Tibial nerve (tissue), 4 donors: ENCODE data around the gene PSRC1. TPM values are rescaled to one million over a fixed set of nuclear protein-coding genes. Genes with fewer than 3 reads are reported as not detected.
A peak's percentile ranks its signal among the peaks of the same experiment; 100 is the strongest.

Experiments
- DNase-seq, 2 donors: peaks; one replicate each; pipeline ENCODE4 v3.0.0-alpha.2; 2019; ENCODE audit warnings: low spot score in 2 of 2
- H3K27ac ChIP-seq, 4 donors: fragments of 200-600 bp; sonication (generic) in 3 of 4; one replicate each; pipeline ENCODE4 v1.5.1; 2017 to 2019; ENCODE audit warnings: mild to moderate bottlenecking in 1 of 4
- H3K27me3 ChIP-seq, 2 donors: fragments of 200-600 bp; sonication (generic) in 1 of 2; one replicate each; pipeline versions ENCODE4 v1.5.1 to v1.6.0; 2017 to 2019
- H3K36me3 ChIP-seq, 3 donors: fragments of 200-600 bp; sonication (generic); one replicate each; pipeline ENCODE4 v1.5.1; 2018 to 2019
- H3K4me1 ChIP-seq, 4 donors: fragments of 200-600 bp; sonication (generic) in 3 of 4; one replicate each; pipeline ENCODE4 v1.5.1; 2017 to 2019
- H3K4me3 ChIP-seq, 4 donors: fragments of 200-600 bp; sonication (generic) in 3 of 4; one replicate each; pipeline ENCODE4 v1.5.1; 2017 to 2019; ENCODE audit warnings: mild to moderate bottlenecking in 1 of 4, moderate library complexity in 1 of 4
- H3K9me3 ChIP-seq, 4 donors: fragments of 200-600 bp; sonication (generic) in 3 of 4; one replicate each; pipeline ENCODE4 v1.5.1; 2017 to 2019
- CTCF ChIP-seq, 5 experiments: fragments of 200-600 bp in 3 of 5; fragments of 450-650 bp in 2 of 5; sonication (generic) in 3 of 5; IDR thresholded peaks; one replicate each; pipeline ENCODE4 v1.5.1; 2016 to 2019; ENCODE audit warnings: antibody characterized with exemption in 5 of 5, mild to moderate bottlenecking in 3 of 5, moderate library complexity in 2 of 5
- EP300 ChIP-seq, 2 donors: sonication (generic); formaldehyde crosslinking; IDR thresholded peaks; one replicate each; pipeline ENCODE4 v1.6.1; 2017; ENCODE audit warnings: antibody characterized with exemption in 2 of 2, mild to moderate bottlenecking in 1 of 2
- POLR2A ChIP-seq, 2 donors: fragments of 450-650 bp; IDR thresholded peaks; one replicate each; pipeline ENCODE4 v1.6.1; 2017; ENCODE audit warnings: antibody characterized with exemption in 2 of 2, mild to moderate bottlenecking in 2 of 2, moderate library complexity in 2 of 2
- WGBS, 2 donors: methylation state at CpG; one replicate each; pipeline ENCODE4 v1.1.5; 2018; 5-methylcytosine and 5-hydroxymethylcytosine counted together
- total RNA-seq, 4 donors: library from RNA; depleted of rRNA; stranded (reverse); fragments of >200 nt; gene quantifications; one replicate each; pipeline ENCODE4 v1.1.0, GENCODE V29; 2016

The PSRC1 gene
- total RNA-seq, 4 donors from 2014 or later = 33.0 to 62.0 (median 47.4) TPM

GRCh38 chr1:109262231-109263055 is 20.5 kb downstream of the PSRC1 start:
- H3K4me3 ChIP-seq = no peak overlapping the region
- peaks cover 0 to 21% (median 7%) of the 10 kb centered on the region in 4 donors for H3K4me1 ChIP-seq
- no peaks in the 10 kb centered on the region for H3K27me3 ChIP-seq
- peak overlapping the region; percentile 29 to 88 (median 61) for H3K27ac ChIP-seq
- no peak for DNase-seq
- TF ChIP-seq CTCF (IDR thresholded peaks at IDR 0.05) (no peak), EP300 (IDR thresholded peaks at IDR 0.05) (no peak), POLR2A (IDR thresholded peaks at IDR 0.05) (no peak)
- H3K36me3 ChIP-seq = peaks cover 0 to 62% (median 0%) of the 10 kb centered on the region in 3 donors
- no peaks in the 10 kb centered on the region for H3K9me3 ChIP-seq
- WGBS, 2 donors = 60 to 75% methylated on average over 15 to 18 of the region's 22 CpGs

- H3K9me3 ChIP-seq = no peaks in the 10 kb centered on the region
- DNase-seq = no peak
- no peaks in the 10 kb centered on the region for H3K27me3 ChIP-seq
- H3K4me3 ChIP-seq = no peak overlapping the region
- peaks cover 0 to 54% (median 0%) of the 10 kb centered on the region in 3 donors for H3K36me3 ChIP-seq
- TF ChIP-seq POLR2A (IDR thresholded peaks at IDR 0.05) (no peak), CTCF (IDR thresholded peaks at IDR 0.05) (no peak), EP300 (IDR thresholded peaks at IDR 0.05) (no peak)
- H3K4me1 ChIP-seq = peaks cover 0 to 22% (median 7%) of the 10 kb centered on the region in 4 donors
- WGBS, 2 donors = 87 to 93% methylated on average over 5 to 6 of the region's 6 CpGs
- peak overlapping the region in 1 of 4 donors; percentile 88 for H3K27ac ChIP-seq
Measured at GRCh38 chr1:109261578-109261977, 21.4 kb downstream of the PSRC1 start.

GRCh38 chr1:109261006-109261405 is 21.9 kb downstream of the PSRC1 start:
- Histone ChIP-seq H3K4me3 (no peak overlapping the region), H3K27me3 (no peaks in the 10 kb centered on the region), H3K27ac (peak overlapping the region in 1 of 4 donors; percentile 88), H3K9me3 (no peaks in the 10 kb centered on the region), H3K36me3 (peaks cover 0 to 51% (median 0%) of the 10 kb centered on the region in 3 donors), H3K4me1 (peaks cover 0 to 28% (median 7%) of the 10 kb centered on the region in 4 donors)
- TF ChIP-seq CTCF (IDR thresholded peaks at IDR 0.05) (no peak), POLR2A (IDR thresholded peaks at IDR 0.05) (no peak), EP300 (IDR thresholded peaks at IDR 0.05) (no peak)
- 93 to 96% methylated on average over 12 to 16 of the region's 16 CpGs for WGBS, 2 donors
- DNase-seq = no peak

- Histone ChIP-seq H3K4me3 (no peak overlapping the region), H3K27ac (peak overlapping the region in 2 of 4 donors; percentile 55 to 88), H3K36me3 (peaks cover 0 to 40% (median 0%) of the 10 kb centered on the region in 3 donors), H3K27me3 (no peaks in the 10 kb centered on the region), H3K4me1 (peaks cover 0 to 39% (median 12%) of the 10 kb centered on the region in 4 donors), H3K9me3 (no peaks in the 10 kb centered on the region)
- DNase-seq = no peak
- 63 to 75% methylated on average over 7 of the region's 7 CpGs for WGBS, 2 donors
- TF ChIP-seq EP300 (IDR thresholded peaks at IDR 0.05) (no peak), CTCF (IDR thresholded peaks at IDR 0.05) (no peak), POLR2A (IDR thresholded peaks at IDR 0.05) (no peak)
Measured at GRCh38 chr1:109259674-109260557, 23.0 kb downstream of the PSRC1 start.
